SK-N-SH (cell line): Measurements from ENCODE around the gene PHF21B. TPM values are rescaled to one million over a fixed set of nuclear protein-coding genes. Genes with fewer than 3 reads are reported as not detected.

Source experiments
- CTCF ChIA-PET: fragments of 300-600, 350-600 bp; formaldehyde crosslinking; extraction: SDS; loops from one replicate; lab custom pipeline; 2021; lab: Yijun Ruan, JAX
- POLR2A ChIA-PET: fragments of 350-600 bp; sonication (Branson Sonifier 250); formaldehyde crosslinking; extraction: SDS; loops from one replicate; lab custom pipeline; 2020; ENCODE audit warnings: antibody characterized with exemption, inconsistent platforms; lab: Yijun Ruan, JAX
- DNase-seq: peaks from one replicate; pipeline ENCODE4 v3.0.0; 2012
- H2AFZ ChIP-seq: fragments of 200-600 bp; sonication (generic); 2 replicates; pipeline ENCODE4 v1.8.1; 2016; ENCODE audit warnings: antibody characterized with exemption, mild to moderate bottlenecking, low read depth
- H3F3A ChIP-seq: fragments of 200-600 bp; sonication (generic); replicated peaks from 2 replicates; pipeline ENCODE3; 2016; ENCODE audit warnings: antibody characterized with exemption, mild to moderate bottlenecking; ENCODE audit not compliant: insufficient read depth
- H3K27ac ChIP-seq, 2 experiments: fragments of 200-500 bp in 1 of 2; fragments of 200-600 bp in 1 of 2; sonication (Bioruptor generic) in 1 of 2; sonication (generic), shearing (Covaris generic) in 1 of 2; 2 replicates each; pipeline versions ENCODE4 v1.5.1 to v1.6.1; 2014 to 2016; ENCODE audit warnings: low read depth in 2 of 2, inconsistent platforms in 1 of 2, low read length in 1 of 2, mild to moderate bottlenecking in 1 of 2, mixed read lengths in 1 of 2
- H3K27me3 ChIP-seq: fragments of 200-600 bp; sonication (generic), shearing (Covaris generic); 2 replicates; pipeline ENCODE4 v1.6.1; 2016; ENCODE audit warnings: mixed run types; ENCODE audit not compliant: insufficient read depth
- H3K36me3 ChIP-seq, 2 experiments: fragments of 200-500 bp in 1 of 2; fragments of 200-600 bp in 1 of 2; sonication (Bioruptor generic) in 1 of 2; sonication (generic) in 1 of 2; replicated peaks in 1 of 2; 2 replicates each; pipeline versions ENCODE3 to v1.5.1; 2014 to 2016; ENCODE audit warnings: low read length in 1 of 2, mild to moderate bottlenecking in 1 of 2; ENCODE audit not compliant: insufficient read depth in 2 of 2, control insufficient read depth in 1 of 2
- H3K4me1 ChIP-seq, 2 experiments: fragments of 200-500 bp in 1 of 2; fragments of 200-600 bp in 1 of 2; sonication (Bioruptor generic) in 1 of 2; sonication (generic), shearing (Covaris generic) in 1 of 2; 2 replicates each; pipeline versions ENCODE4 v1.5.1 to v1.6.1; 2014 to 2016; ENCODE audit warnings: low read depth in 1 of 2, low read length in 1 of 2, mixed run types in 1 of 2; ENCODE audit not compliant: insufficient read depth in 2 of 2, control insufficient read depth in 1 of 2
- H3K4me2 ChIP-seq: fragments of 200-600 bp; sonication (generic), shearing (Covaris generic); 2 replicates; pipeline ENCODE4 v1.6.1; 2017; ENCODE audit warnings: mixed run types
- H3K4me3 ChIP-seq, 2 experiments: fragments of 200-500 bp in 1 of 2; fragments of 200-600 bp in 1 of 2; sonication (Bioruptor generic) in 1 of 2; sonication (generic), shearing (Covaris generic) in 1 of 2; 2 replicates each; pipeline versions ENCODE4 v1.5.1 to v1.8.1; 2014 to 2016; ENCODE audit warnings: low read depth in 2 of 2, inconsistent platforms in 1 of 2, low read length in 1 of 2, mild to moderate bottlenecking in 1 of 2, mixed read lengths in 1 of 2, moderate library complexity in 1 of 2
- H3K79me2 ChIP-seq: fragments of 200-600 bp; sonication (generic); 2 replicates; pipeline ENCODE4 v1.8.1; 2017; ENCODE audit warnings: mild to moderate bottlenecking; ENCODE audit not compliant: insufficient read depth
- H3K9ac ChIP-seq: fragments of 200-600 bp; sonication (generic); 2 replicates; pipeline ENCODE4 v1.6.1; 2017; ENCODE audit warnings: mixed run types
- H3K9me2 ChIP-seq: fragments of 200-600 bp; sonication (generic); 2 replicates; pipeline ENCODE4 v1.6.1; 2017; ENCODE audit warnings: mixed run types
- H3K9me3 ChIP-seq: fragments of 200-600 bp; sonication (generic); 2 replicates; pipeline ENCODE4 v1.6.1; 2017; ENCODE audit warnings: mixed run types, mild to moderate bottlenecking, moderate library complexity
- H4K20me1 ChIP-seq: fragments of 200-600 bp; sonication (generic); 2 replicates; pipeline ENCODE4 v1.6.1; 2017; ENCODE audit warnings: mild to moderate bottlenecking, mixed run types; ENCODE audit not compliant: insufficient read depth
- ELF1 ChIP-seq: IDR thresholded peaks from 2 replicates; pipeline ENCODE4 v1.4.0; 2012
- FOSL2 ChIP-seq: IDR thresholded peaks from 2 replicates; pipeline ENCODE4 v1.4.0; 2012; ENCODE audit warnings: low read depth, mild to moderate bottlenecking, moderate library complexity, borderline replicate concordance
- FOXM1 ChIP-seq: IDR thresholded peaks from 2 replicates; pipeline ENCODE4 v1.4.0; 2012; ENCODE audit warnings: low read depth, mild to moderate bottlenecking
- GABPA ChIP-seq: IDR thresholded peaks from 2 replicates; pipeline ENCODE4 v1.4.0; 2012; ENCODE audit warnings: low read depth, mild to moderate bottlenecking
- GATA2 ChIP-seq: sonication (generic); formaldehyde crosslinking; IDR thresholded peaks from 2 replicates; pipeline ENCODE4 v1.5.0; 2020; ENCODE audit warnings: mild to moderate bottlenecking, missing genetic modification reagents
- NFIC ChIP-seq: IDR thresholded peaks from 2 replicates; pipeline ENCODE4 v1.4.0; 2012; ENCODE audit warnings: borderline replicate concordance
- POLR2AphosphoS5 ChIP-seq: IDR thresholded peaks from 2 replicates; pipeline ENCODE4 v1.6.1; 2012; ENCODE audit warnings: low read depth, low read length
- RCOR1 ChIP-seq: fragments of 150-350 bp; IDR thresholded peaks from 2 replicates; pipeline ENCODE4 v1.6.1; 2017; ENCODE audit warnings: antibody characterized with exemption, low read length
- RXRA ChIP-seq: IDR thresholded peaks from 2 replicates; pipeline ENCODE4 v1.4.0; 2012; ENCODE audit warnings: low read depth, mild to moderate bottlenecking, borderline replicate concordance
- USF2 ChIP-seq: fragments of 150-350 bp; IDR thresholded peaks from 2 replicates; pipeline ENCODE4 v1.6.1; 2017; ENCODE audit warnings: antibody characterized with exemption, low read length, low read depth, borderline replicate concordance
- WGBS: methylation state at CpG from one replicate; pipeline ENCODE4 v1.1.6; 2017; ENCODE audit warnings: low lambda C conversion rate; 5-methylcytosine and 5-hydroxymethylcytosine counted together
- polyA plus RNA-seq, 3 experiments: library from polyadenylated mRNA; depleted of rRNA; stranded (reverse); fragments of >200 nt; gene quantifications; 2 replicates each; pipeline ENCODE4 v1.2.3, GENCODE V29; 2012
- TF ChIP-seq, protein P1 (sequence below): IDR thresholded peaks from 2 replicates; pipeline ENCODE4 v1.4.0; 2012; ENCODE audit warnings: low read depth, borderline replicate concordance
- TF ChIP-seq, protein P2 (sequence below): fragments of 150-350 bp; IDR thresholded peaks from 2 replicates; pipeline ENCODE4 v1.6.1; 2016; ENCODE audit warnings: mild to moderate bottlenecking, low read depth, low read length

PHF21B gene
- polyA plus RNA-seq, 1 of the 3 experiments (the other 2 are of a cell fraction): 0.76 TPM

- H4K20me1 ChIP-seq: no peaks in the 10 kb centered on the region
- no peak overlapping the region for H3K4me3 ChIP-seq
- 63% methylated on average over 8 of the region's 13 CpGs for WGBS
- no peaks in the 10 kb centered on the region for H3K27me3 ChIP-seq
- H3K9ac ChIP-seq: no peak overlapping the region
- no peak for DNase-seq
- H3K36me3 ChIP-seq: no peaks in the 10 kb centered on the region
- TF ChIP-seq ELF1 (no peak), FOXM1 (no peak), GABPA (no peak), GATA2 (CRISPR knock-in tag) (no peak), FOSL2 (no peak)
- H3K9me3 ChIP-seq: no peaks in the 10 kb centered on the region
- no peak overlapping the region for H3K27ac ChIP-seq
- H3K79me2 ChIP-seq: no peaks in the 10 kb centered on the region
- H3K4me1 ChIP-seq: no peaks in the 10 kb centered on the region
- no peak overlapping the region for H3K4me2 ChIP-seq
- ChIA-PET CTCF (no interaction called here), POLR2A (no interaction called here)
- H2AFZ ChIP-seq: no peak overlapping the region
- H3F3A ChIP-seq: no peaks in the 10 kb centered on the region
- H3K9me2 ChIP-seq: no peaks in the 10 kb centered on the region
Observed at GRCh38 chr22:44914026-44914721, 95.6 kb downstream of the PHF21B start.

DNA sequence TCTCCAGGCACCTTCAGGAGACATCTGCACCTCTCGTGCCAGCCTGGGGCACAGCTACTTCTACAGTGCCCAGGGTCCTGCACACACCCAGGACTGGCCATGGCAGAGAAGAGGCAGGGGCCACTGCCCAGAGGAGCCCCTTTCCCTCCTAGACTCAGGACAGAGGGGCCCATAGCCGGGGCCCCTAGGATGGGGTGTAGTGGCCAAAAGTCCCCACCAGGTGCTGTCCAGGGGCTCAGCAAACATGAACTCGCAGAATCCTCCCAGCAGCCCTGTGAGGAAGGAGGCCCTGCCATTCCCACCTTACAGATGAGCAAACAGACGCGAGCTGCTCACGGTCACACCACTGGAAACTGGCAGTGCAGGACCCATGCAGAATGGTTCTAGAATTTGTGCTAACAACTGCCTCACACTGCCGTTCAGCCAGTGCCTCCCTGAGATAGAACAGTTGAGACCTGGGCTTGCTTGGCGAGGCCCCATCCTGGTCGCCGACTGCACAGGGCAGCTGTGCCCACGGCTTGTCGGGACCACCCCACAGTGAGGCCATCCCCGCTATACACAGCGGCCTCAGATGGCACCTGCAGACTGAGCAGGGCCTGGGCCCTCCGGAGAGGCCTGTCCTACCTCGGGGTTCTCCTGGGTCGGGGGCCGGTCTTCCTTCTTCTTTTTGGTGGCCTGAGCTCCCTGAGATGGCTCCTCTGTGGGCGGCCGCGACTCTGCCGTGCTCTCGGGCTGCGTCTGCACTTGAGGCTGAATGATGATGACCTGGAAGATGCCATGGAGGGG, 96.4 kb downstream of the PHF21B start:
- Histone ChIP-seq H3K9me2 (no peaks in the 10 kb centered on the region), H3K27me3 (no peaks in the 10 kb centered on the region), H3K4me1 (no peaks in the 10 kb centered on the region), H3K9ac (no peak overlapping the region), H3K79me2 (no peaks in the 10 kb centered on the region), H3K36me3 (no peaks in the 10 kb centered on the region), H3K27ac (no peak overlapping the region), H3K4me3 (no peak overlapping the region)
- CTCF ChIA-PET: interaction anchor here (1.3 kb wide), 1 partner anchor 26 kb away, joined by 3 read pairs; no protein-coding TSS in a partner anchor
- TF ChIP-seq USF2: no peak
- TF ChIP-seq, all 33 proteins: peak for 0
- Histone ChIP-seq H3K4me2 (no peak overlapping the region), H3F3A (no peaks in the 10 kb centered on the region), H4K20me1 (no peaks in the 10 kb centered on the region), H3K9me3 (no peaks in the 10 kb centered on the region), H2AFZ (no peak overlapping the region)
- DNase-seq: no peak
- 85% methylated on average over 16 of the region's 24 CpGs for WGBS
- POLR2A ChIA-PET: no interaction called here

DNA sequence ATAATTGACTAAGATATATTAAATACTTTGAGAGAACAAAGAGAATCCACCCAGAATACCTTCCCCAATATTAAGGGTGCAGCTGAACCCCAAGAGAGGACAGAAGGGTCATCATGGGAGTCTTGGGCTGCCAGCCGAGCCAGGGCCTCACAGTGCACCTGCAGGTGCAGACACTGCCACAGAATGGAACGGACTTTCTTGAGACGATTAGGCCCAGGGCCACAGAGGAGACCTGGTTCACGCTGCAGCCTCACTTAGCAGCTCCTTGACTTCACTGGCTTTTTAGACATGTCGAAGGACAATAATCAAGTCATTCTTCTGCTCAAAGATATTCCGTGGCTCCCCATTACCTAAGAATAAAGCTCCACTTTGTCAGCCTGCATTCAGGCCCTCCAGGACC, 100.6 kb downstream of the PHF21B start:
- no peak overlapping the region for H2AFZ ChIP-seq
- H3K9me3 ChIP-seq: no peaks in the 10 kb centered on the region
- no peaks in the 10 kb centered on the region for H3F3A ChIP-seq
- H3K9me2 ChIP-seq: no peaks in the 10 kb centered on the region
- WGBS: 70% methylated on average over 6 of the region's 6 CpGs
- ChIA-PET CTCF (interaction anchor here (1.3 kb wide), 1 partner anchor 11 kb away, joined by 3 read pairs; no protein-coding TSS in a partner anchor), POLR2A (no interaction called here)
- no peaks in the 10 kb centered on the region for H3K36me3 ChIP-seq
- no peak overlapping the region for H3K4me3 ChIP-seq
- peaks cover 0 to 5% of the 10 kb centered on the region in 2 experiments; a peak in 1 of 4 replicates for H3K4me1 ChIP-seq
- no peaks in the 10 kb centered on the region for H3K79me2 ChIP-seq
- no peaks in the 10 kb centered on the region for H3K27me3 ChIP-seq
- DNase-seq: no peak
- no peak overlapping the region for H3K9ac ChIP-seq
- no peak overlapping the region for H3K4me2 ChIP-seq
- H4K20me1 ChIP-seq: no peaks in the 10 kb centered on the region
- H3K27ac ChIP-seq: no peak overlapping the region
- TF ChIP-seq NFIC: no peak
- TF ChIP-seq, protein P1, sequence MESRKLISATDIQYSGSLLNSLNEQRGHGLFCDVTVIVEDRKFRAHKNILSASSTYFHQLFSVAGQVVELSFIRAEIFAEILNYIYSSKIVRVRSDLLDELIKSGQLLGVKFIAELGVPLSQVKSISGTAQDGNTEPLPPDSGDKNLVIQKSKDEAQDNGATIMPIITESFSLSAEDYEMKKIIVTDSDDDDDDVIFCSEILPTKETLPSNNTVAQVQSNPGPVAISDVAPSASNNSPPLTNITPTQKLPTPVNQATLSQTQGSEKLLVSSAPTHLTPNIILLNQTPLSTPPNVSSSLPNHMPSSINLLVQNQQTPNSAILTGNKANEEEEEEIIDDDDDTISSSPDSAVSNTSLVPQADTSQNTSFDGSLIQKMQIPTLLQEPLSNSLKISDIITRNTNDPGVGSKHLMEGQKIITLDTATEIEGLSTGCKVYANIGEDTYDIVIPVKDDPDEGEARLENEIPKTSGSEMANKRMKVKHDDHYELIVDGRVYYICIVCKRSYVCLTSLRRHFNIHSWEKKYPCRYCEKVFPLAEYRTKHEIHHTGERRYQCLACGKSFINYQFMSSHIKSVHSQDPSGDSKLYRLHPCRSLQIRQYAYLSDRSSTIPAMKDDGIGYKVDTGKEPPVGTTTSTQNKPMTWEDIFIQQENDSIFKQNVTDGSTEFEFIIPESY: no peak
- TF ChIP-seq GATA2 (CRISPR knock-in tag): no peak
- no peak for TF ChIP-seq POLR2AphosphoS5
- no peak for TF ChIP-seq USF2
- TF ChIP-seq, protein P2, sequence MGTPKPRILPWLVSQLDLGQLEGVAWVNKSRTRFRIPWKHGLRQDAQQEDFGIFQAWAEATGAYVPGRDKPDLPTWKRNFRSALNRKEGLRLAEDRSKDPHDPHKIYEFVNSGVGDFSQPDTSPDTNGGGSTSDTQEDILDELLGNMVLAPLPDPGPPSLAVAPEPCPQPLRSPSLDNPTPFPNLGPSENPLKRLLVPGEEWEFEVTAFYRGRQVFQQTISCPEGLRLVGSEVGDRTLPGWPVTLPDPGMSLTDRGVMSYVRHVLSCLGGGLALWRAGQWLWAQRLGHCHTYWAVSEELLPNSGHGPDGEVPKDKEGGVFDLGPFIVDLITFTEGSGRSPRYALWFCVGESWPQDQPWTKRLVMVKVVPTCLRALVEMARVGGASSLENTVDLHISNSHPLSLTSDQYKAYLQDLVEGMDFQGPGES: no peak
- no peak for TF ChIP-seq RXRA
- TF ChIP-seq RCOR1: no peak
